Esophagus squamous epithelium (tissue), 5 donors: Measurements from ENCODE around the gene POLR2M. TPM values are rescaled to one million over a fixed set of nuclear protein-coding genes. Genes with fewer than 3 reads are reported as not detected.

Source experiments
- DNase-seq: peaks from one replicate; lab custom pipeline; 2025; lab: John Stamatoyannopoulos, UW
- H3K27ac ChIP-seq, 4 donors: fragments of 200-600 bp; sonication (generic); one replicate each; pipeline ENCODE4 v1.5.1; 2016 to 2019; ENCODE audit warnings: mild to moderate bottlenecking in 1 of 4
- H3K27me3 ChIP-seq, 4 donors: fragments of 200-600 bp; sonication (generic); 1 replicate in 3 of 4; 2 replicates in 1 of 4; pipeline versions ENCODE4 v1.5.1 to v1.6.0; 2017 to 2021; ENCODE audit warnings: antibody characterized with exemption in 1 of 4
- H3K36me3 ChIP-seq, 3 donors: fragments of 200-600 bp; sonication (generic); one replicate each; pipeline ENCODE4 v1.5.1; 2016 to 2019
- H3K4me1 ChIP-seq, 3 donors: fragments of 200-600 bp; sonication (generic); one replicate each; pipeline ENCODE4 v1.5.1; 2017 to 2019
- H3K4me3 ChIP-seq, 4 donors: fragments of 200-600 bp; sonication (generic); 1 replicate in 3 of 4; 2 replicates in 1 of 4; pipeline ENCODE4 v1.5.1; 2016 to 2019; ENCODE audit warnings: mild to moderate bottlenecking in 2 of 4, moderate library complexity in 1 of 4
- H3K9me3 ChIP-seq, 3 donors: fragments of 200-600 bp; sonication (generic); one replicate each; pipeline ENCODE4 v1.5.1; 2016 to 2019
- CTCF ChIP-seq, 6 experiments: fragments of 450-650 bp in 4 of 6; fragments of 200-600 bp in 2 of 6; sonication (generic) in 2 of 6; IDR thresholded peaks; one replicate each; pipeline ENCODE4 v1.5.1; 2016 to 2019; ENCODE audit warnings: antibody characterized with exemption in 6 of 6, mild to moderate bottlenecking in 4 of 6, moderate library complexity in 4 of 6
- POLR2A ChIP-seq, 4 donors: fragments of 450-650 bp; IDR thresholded peaks; one replicate each; pipeline ENCODE4 v1.6.1; 2017; ENCODE audit warnings: antibody characterized with exemption in 4 of 4, mild to moderate bottlenecking in 4 of 4, moderate library complexity in 3 of 4
- WGBS, 2 donors: methylation state at CpG; one replicate each; pipeline ENCODE4 v1.1.5; 2018; 5-methylcytosine and 5-hydroxymethylcytosine counted together
- intact Hi-C: fragments of 100-400 bp; cut with DNase I; formaldehyde crosslinking; loops from one replicate; pipeline ENCODE4 v1.15.0; 2022
- total RNA-seq, 4 donors: library from RNA; depleted of rRNA; stranded (reverse); fragments of >200 nt; gene quantifications; one replicate each; pipeline ENCODE4 v1.1.0, GENCODE V29; 2016
- donor health status: DM: yes; HTN: yes; CAD: no.

The POLR2M gene
- total RNA-seq = 100 to 1,000 TPM in 2 of 4 donors, 10 to 100 TPM in 2; 14.5 to 839 (median 71.7) TPM

- Histone ChIP-seq H3K4me1 (peaks cover 5 to 52% (median 5%) of the 10 kb centered on the region in 3 donors), H3K4me3 (peak within 1 kb of the TSS; percentile 74 to 96 (median 84)), H3K27ac (peak within 1 kb of the TSS; percentile 91 to 97 (median 96)), H3K27me3 (peaks cover 0 to 1% (median 0%) of the 10 kb centered on the region in 4 donors), H3K36me3 (peaks cover 0 to 31% (median 0%) of the 10 kb centered on the region in 3 donors), H3K9me3 (no peaks in the 10 kb centered on the region)
- 0% methylated on average over 12 to 22 of the region's 70 CpGs for WGBS, 2 donors
- intact Hi-C loops = no loop called here
- TF ChIP-seq CTCF (IDR thresholded peaks at IDR 0.05) = peak in 1 of 6 experiments; percentile 19
- TF ChIP-seq POLR2A (IDR thresholded peaks at IDR 0.05) = peak in 3 of 4 donors; percentile 28 to 77 (median 74)
- peak; percentile 71 for DNase-seq
Measured at GRCh38 chr15:57706405-57707209, at the start of gene POLR2M. POLR2M (plus strand) TSS chr15:57706714; CDS start chr15:57706843, 129 bp downstream.

GRCh38 chr15:57657619-57658018 is 48.9 kb upstream of the POLR2M start:
- H3K27me3 ChIP-seq = no peaks in the 10 kb centered on the region
- 53 to 58% methylated on average over 1 of the region's 1 CpG for whole genome bisulfite sequencing, 2 donors
- no peak for TF ChIP-seq CTCF (IDR thresholded peaks at IDR 0.05)
- no peak for TF ChIP-seq POLR2A (IDR thresholded peaks at IDR 0.05)
- DNase-seq = no peak
- no peak overlapping the region for H3K4me3 ChIP-seq
- H3K36me3 ChIP-seq = no peaks in the 10 kb centered on the region
- H3K4me1 ChIP-seq = peaks cover 0 to 6% (median 0%) of the 10 kb centered on the region in 3 donors
- no peak overlapping the region for H3K27ac ChIP-seq
- intact Hi-C loops = no loop called here
- H3K9me3 ChIP-seq = no peaks in the 10 kb centered on the region

- Histone ChIP-seq H3K4me3 (no peak overlapping the region), H3K9me3 (no peaks in the 10 kb centered on the region), H3K27ac (no peak overlapping the region), H3K4me1 (peaks cover 0 to 9% (median 0%) of the 10 kb centered on the region in 3 donors), H3K27me3 (no peaks in the 10 kb centered on the region), H3K36me3 (no peaks in the 10 kb centered on the region)
- TF ChIP-seq CTCF (IDR thresholded peaks at IDR 0.05) (no peak), POLR2A (IDR thresholded peaks at IDR 0.05) (no peak)
- 61 to 71% methylated on average over 3 of the region's 3 CpGs for WGBS, 2 donors
- intact Hi-C loops = loop anchor here (10.0 kb wide), 1 partner anchor 203 kb away; no protein-coding TSS in a partner anchor
- no peak for DNase-seq
Measured at GRCh38 chr15:57662091-57662744, 44.3 kb upstream of the POLR2M start.

GRCh38 chr15:57662802-57663201 is 43.7 kb upstream of the POLR2M start:
- Histone ChIP-seq H3K4me1 (peaks cover 0 to 9% (median 0%) of the 10 kb centered on the region in 3 donors), H3K4me3 (no peak overlapping the region), H3K9me3 (no peaks in the 10 kb centered on the region), H3K27ac (no peak overlapping the region), H3K27me3 (no peaks in the 10 kb centered on the region), H3K36me3 (no peaks in the 10 kb centered on the region)
- intact Hi-C loops = loop anchor here (10.0 kb wide), 1 partner anchor 202 kb away; no protein-coding TSS in a partner anchor
- DNase-seq = no peak
- TF ChIP-seq CTCF (IDR thresholded peaks at IDR 0.05) = no peak
- TF ChIP-seq POLR2A (IDR thresholded peaks at IDR 0.05) = no peak
- WGBS, 2 donors = 55 to 80% methylated on average over 1 of the region's 1 CpG
